Neural progenitor cell (in vitro differentiated cells): Measurements from ENCODE around the gene PCSK5. TPM values are rescaled to one million over a fixed set of nuclear protein-coding genes. Genes with fewer than 3 reads are reported as not detected.

ENCODE experiments used
- DNase-seq: peaks from one replicate; pipeline ENCODE4 v3.0.0-alpha.2; 2016; ENCODE audit warnings: low spot score
- H2AFZ ChIP-seq: fragments of 200-600 bp; sonication (generic); replicated peaks from 2 replicates; pipeline ENCODE4 v1.6.1; 2016; ENCODE audit warnings: antibody characterized with exemption
- H3F3A ChIP-seq: fragments of 200-600 bp; sonication (generic); 2 replicates; pipeline ENCODE4 v1.6.1; 2016; ENCODE audit warnings: antibody characterized with exemption, low read depth
- H3K27ac ChIP-seq: fragments of 200-600 bp; sonication (generic); 2 replicates; pipeline ENCODE4 v1.5.1; 2016; ENCODE audit warnings: mild to moderate bottlenecking
- H3K27me3 ChIP-seq: fragments of 200-600 bp; sonication (generic); 2 replicates; pipeline ENCODE4 v1.6.1; 2016; ENCODE audit warnings: mild to moderate bottlenecking, moderate library complexity
- H3K36me3 ChIP-seq: fragments of 200-600 bp; sonication (generic); 2 replicates; pipeline ENCODE4 v1.5.1; 2016
- H3K4me1 ChIP-seq: fragments of 200-600 bp; sonication (generic); 2 replicates; pipeline ENCODE4 v1.6.1; 2016; ENCODE audit warnings: mixed run types
- H3K4me2 ChIP-seq: fragments of 200-600 bp; sonication (generic); 2 replicates; pipeline ENCODE4 v1.6.1; 2016
- H3K4me3 ChIP-seq: fragments of 200-600 bp; sonication (generic); 2 replicates; pipeline ENCODE4 v1.5.1; 2016
- H3K79me2 ChIP-seq: fragments of 200-600 bp; sonication (generic); 2 replicates; pipeline ENCODE4 v1.6.1; 2016; ENCODE audit warnings: low read depth
- H3K9ac ChIP-seq: fragments of 200-600 bp; sonication (generic); 2 replicates; pipeline ENCODE4 v1.6.1; 2016
- H3K9me3 ChIP-seq: fragments of 200-600 bp; sonication (generic); 2 replicates; pipeline ENCODE4 v1.5.1; 2016; ENCODE audit warnings: low read depth
- H4K20me1 ChIP-seq: fragments of 200-600 bp; sonication (generic); 2 replicates; pipeline ENCODE4 v1.6.1; 2016; ENCODE audit warnings: low read depth
- H3K27ac Mint-ChIP-seq: 3 replicates; pipeline ENCODE4 v1.8.0; 2021; ENCODE audit warnings: mixed read lengths
- H3K27me3 Mint-ChIP-seq: 2 replicates; pipeline ENCODE4 v1.8.0; 2022; ENCODE audit warnings: low read depth, mild to moderate bottlenecking, inconsistent platforms, moderate library complexity, mixed read lengths; ENCODE audit not compliant: insufficient read depth
- H3K36me3 Mint-ChIP-seq: 3 replicates; pipeline ENCODE4 v1.8.0; 2021; ENCODE audit warnings: mixed read lengths
- H3K4me1 Mint-ChIP-seq: 3 replicates; pipeline ENCODE4 v1.8.0; 2021; ENCODE audit warnings: mixed read lengths
- H3K4me3 Mint-ChIP-seq: 3 replicates; pipeline ENCODE4 v1.8.0; 2021; ENCODE audit warnings: mild to moderate bottlenecking, moderate library complexity, mixed read lengths
- H3K9me3 Mint-ChIP-seq: 3 replicates; pipeline ENCODE4 v1.8.0; 2020; ENCODE audit warnings: mixed read lengths
- CTCF ChIP-seq: fragments of 200-600 bp; sonication (generic); IDR thresholded peaks from 2 replicates; pipeline ENCODE4 v1.5.1; 2017; ENCODE audit warnings: antibody characterized with exemption, mild to moderate bottlenecking
- EZH2 ChIP-seq: fragments of 200-600 bp; sonication (generic); IDR thresholded peaks from 2 replicates; pipeline ENCODE4 v1.6.1; 2017; ENCODE audit warnings: antibody characterized with exemption, mild to moderate bottlenecking, moderate library complexity
- EZH2phosphoT487 ChIP-seq: fragments of 200-600 bp; sonication (generic); IDR thresholded peaks from 2 replicates; pipeline ENCODE4 v1.6.1; 2017; ENCODE audit warnings: antibody characterized with exemption
- total RNA-seq: library from RNA; depleted of rRNA; stranded (reverse); fragments of >200 nt; gene quantifications from 2 replicates; pipeline ENCODE4 v1.2.3, GENCODE V29; 2015; ENCODE audit warnings: low replicate concordance

The PCSK5 gene
- total RNA-seq, 1 donor from 2014 or later: 23.4 TPM

DNA sequence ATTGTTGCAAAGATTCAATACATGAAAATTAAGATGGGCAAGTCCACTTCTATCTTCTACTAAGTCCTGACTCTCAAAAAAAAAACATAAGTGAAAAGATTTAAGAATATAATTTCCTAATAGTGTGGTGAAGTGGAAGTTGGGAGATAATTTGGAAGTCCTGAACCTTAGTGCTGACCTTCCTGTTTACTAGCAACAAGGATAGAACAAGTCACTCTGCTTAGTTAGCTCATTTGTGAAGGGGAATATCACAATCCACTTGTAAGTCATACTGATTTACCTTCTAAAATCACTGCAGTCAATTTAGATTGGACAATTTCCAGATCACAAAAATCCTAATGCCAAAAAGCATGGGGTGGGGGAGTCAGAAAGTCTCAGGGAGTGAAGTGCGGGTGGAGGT lies 43.4 kb upstream of the PCSK5 start:
- Mint-ChIP-seq H3K27me3 (no peaks in the 10 kb centered on the region), H3K4me1 (peaks cover 4% of the 10 kb centered on the region), H3K4me3 (no peak overlapping the region), H3K36me3 (no peaks in the 10 kb centered on the region), H3K9me3 (peaks cover 4% of the 10 kb centered on the region), H3K27ac (no peak overlapping the region)
- H4K20me1 ChIP-seq: no peaks in the 10 kb centered on the region
- no peaks in the 10 kb centered on the region for H3K9me3 ChIP-seq
- no peaks in the 10 kb centered on the region for H3K4me1 ChIP-seq
- H3K4me2 ChIP-seq: no peak overlapping the region
- no peak overlapping the region for H2AFZ ChIP-seq
- no peak overlapping the region for H3K4me3 ChIP-seq
- no peak overlapping the region for H3K27ac ChIP-seq
- no peaks in the 10 kb centered on the region for H3K79me2 ChIP-seq
- no peaks in the 10 kb centered on the region for H3K36me3 ChIP-seq
- DNase-seq: no peak
- no peaks in the 10 kb centered on the region for H3F3A ChIP-seq
- no peaks in the 10 kb centered on the region for H3K27me3 ChIP-seq
- H3K9ac ChIP-seq: no peak overlapping the region
- TF ChIP-seq CTCF (no peak), EZH2 (no peak), EZH2phosphoT487 (no peak)

GRCh38 chr9:75850459-75851200 lies 39.8 kb upstream of the PCSK5 start:
- Mint-ChIP-seq H3K27ac (no peak overlapping the region), H3K4me3 (no peak overlapping the region), H3K9me3 (no peaks in the 10 kb centered on the region), H3K36me3 (no peaks in the 10 kb centered on the region), H3K4me1 (peaks cover 4% of the 10 kb centered on the region), H3K27me3 (peaks cover 2% of the 10 kb centered on the region)
- Histone ChIP-seq H3K4me3 (no peak overlapping the region), H3K9me3 (no peaks in the 10 kb centered on the region), H3K4me2 (no peak overlapping the region), H3K27me3 (no peaks in the 10 kb centered on the region), H3K36me3 (no peaks in the 10 kb centered on the region), H3F3A (no peaks in the 10 kb centered on the region), H3K4me1 (no peaks in the 10 kb centered on the region), H2AFZ (no peak overlapping the region), H4K20me1 (no peaks in the 10 kb centered on the region), H3K27ac (no peak overlapping the region), H3K9ac (no peak overlapping the region), H3K79me2 (no peaks in the 10 kb centered on the region)
- DNase-seq: no peak
- TF ChIP-seq EZH2: no peak
- no peak for TF ChIP-seq EZH2phosphoT487
- TF ChIP-seq CTCF: no peak

DNA sequence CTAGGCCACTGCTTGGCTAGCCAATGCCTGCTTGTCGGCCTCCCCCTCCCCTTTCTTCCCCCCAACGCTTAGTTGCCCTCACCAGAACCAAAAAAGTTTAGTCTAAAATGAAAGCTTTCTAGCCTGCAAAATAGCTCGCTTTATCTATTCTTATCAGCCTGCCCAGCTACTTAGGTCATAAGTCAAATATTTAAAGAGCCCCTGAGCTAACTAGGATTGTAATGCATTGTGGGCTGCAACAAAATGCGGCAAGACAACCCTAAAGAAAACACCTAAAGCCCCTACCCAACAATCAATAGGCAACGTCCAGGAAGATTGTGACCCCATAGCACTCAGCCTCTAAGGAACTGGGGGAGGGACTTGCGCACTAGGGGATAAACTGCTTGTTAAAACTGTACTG lies 38.6 kb upstream of the PCSK5 start:
- Histone ChIP-seq H3K4me2 (no peak overlapping the region), H4K20me1 (no peaks in the 10 kb centered on the region), H3K4me3 (no peak overlapping the region), H3F3A (no peaks in the 10 kb centered on the region), H2AFZ (peak overlapping the region; percentile 26), H3K27ac (no peak overlapping the region), H3K27me3 (no peaks in the 10 kb centered on the region), H3K36me3 (no peaks in the 10 kb centered on the region), H3K9ac (no peak overlapping the region), H3K4me1 (no peaks in the 10 kb centered on the region), H3K9me3 (no peaks in the 10 kb centered on the region), H3K79me2 (no peaks in the 10 kb centered on the region)
- Mint-ChIP-seq H3K4me3 (no peak overlapping the region), H3K9me3 (no peaks in the 10 kb centered on the region), H3K27me3 (peaks cover 2% of the 10 kb centered on the region), H3K4me1 (peaks cover 4% of the 10 kb centered on the region), H3K36me3 (no peaks in the 10 kb centered on the region), H3K27ac (no peak overlapping the region)
- no peak for DNase-seq
- TF ChIP-seq EZH2phosphoT487: no peak
- no peak for TF ChIP-seq EZH2
- no peak for TF ChIP-seq CTCF
